Body of pancreas (tissue), 4 donors: ENCODE measurements around the gene CIROP.

ENCODE experiments used
- POLR2A ChIP-seq, 3 donors: fragments of 450-650 bp; IDR thresholded peaks; one replicate each; pipeline ENCODE4 v1.6.1; 2016; ENCODE audit warnings: antibody characterized with exemption in 3 of 3, mild to moderate bottlenecking in 2 of 3
- TF ChIP-seq, protein P1 (sequence below), 7 experiments: fragments of 450-650 bp in 4 of 7; fragments of 200-600 bp in 3 of 7; sonication (generic) in 3 of 7; IDR thresholded peaks; one replicate each; pipeline ENCODE4 v1.5.1; 2016 to 2019; ENCODE audit warnings: antibody characterized with exemption in 7 of 7

- TF ChIP-seq, protein P1, sequence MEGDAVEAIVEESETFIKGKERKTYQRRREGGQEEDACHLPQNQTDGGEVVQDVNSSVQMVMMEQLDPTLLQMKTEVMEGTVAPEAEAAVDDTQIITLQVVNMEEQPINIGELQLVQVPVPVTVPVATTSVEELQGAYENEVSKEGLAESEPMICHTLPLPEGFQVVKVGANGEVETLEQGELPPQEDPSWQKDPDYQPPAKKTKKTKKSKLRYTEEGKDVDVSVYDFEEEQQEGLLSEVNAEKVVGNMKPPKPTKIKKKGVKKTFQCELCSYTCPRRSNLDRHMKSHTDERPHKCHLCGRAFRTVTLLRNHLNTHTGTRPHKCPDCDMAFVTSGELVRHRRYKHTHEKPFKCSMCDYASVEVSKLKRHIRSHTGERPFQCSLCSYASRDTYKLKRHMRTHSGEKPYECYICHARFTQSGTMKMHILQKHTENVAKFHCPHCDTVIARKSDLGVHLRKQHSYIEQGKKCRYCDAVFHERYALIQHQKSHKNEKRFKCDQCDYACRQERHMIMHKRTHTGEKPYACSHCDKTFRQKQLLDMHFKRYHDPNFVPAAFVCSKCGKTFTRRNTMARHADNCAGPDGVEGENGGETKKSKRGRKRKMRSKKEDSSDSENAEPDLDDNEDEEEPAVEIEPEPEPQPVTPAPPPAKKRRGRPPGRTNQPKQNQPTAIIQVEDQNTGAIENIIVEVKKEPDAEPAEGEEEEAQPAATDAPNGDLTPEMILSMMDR (IDR thresholded peaks at IDR 0.05), result no peak
- TF ChIP-seq POLR2A (IDR thresholded peaks at IDR 0.05), result peak in 1 of 3 donors; percentile 25
These were observed 16.6 kb upstream of the CIROP start for GRCh38 chr14:23121361-23121771.
